Measurements from ENCODE around the gene AGR2. TPM values are rescaled to one million over a fixed set of nuclear protein-coding genes. Genes with fewer than 3 reads are reported as not detected.

The AGR2 gene
- total RNA-seq, 2 experiments from 2014 or later, result not detected

DNA sequence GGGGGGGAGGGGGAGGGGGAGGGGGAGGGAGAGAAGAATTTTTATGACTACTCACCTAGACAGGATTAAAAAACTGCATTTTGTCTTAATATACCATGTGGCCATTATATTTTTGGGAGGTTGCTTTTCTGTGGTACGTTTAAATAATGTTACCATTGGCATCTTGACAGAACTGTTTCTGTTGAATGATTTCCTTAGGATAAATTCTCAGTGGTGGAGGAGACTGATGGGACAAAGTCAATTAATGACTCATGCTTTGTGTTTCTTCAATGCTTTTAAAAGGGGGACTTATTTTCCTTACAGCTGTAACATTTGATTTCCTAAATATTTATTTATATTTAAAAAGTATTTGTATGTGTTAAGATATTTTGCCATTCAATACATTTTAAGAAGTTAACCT is 13.7 kb downstream of the AGR2 start:
- ChIA-PET POLR2A (no interaction called here), CTCF (no interaction called here)

DNA sequence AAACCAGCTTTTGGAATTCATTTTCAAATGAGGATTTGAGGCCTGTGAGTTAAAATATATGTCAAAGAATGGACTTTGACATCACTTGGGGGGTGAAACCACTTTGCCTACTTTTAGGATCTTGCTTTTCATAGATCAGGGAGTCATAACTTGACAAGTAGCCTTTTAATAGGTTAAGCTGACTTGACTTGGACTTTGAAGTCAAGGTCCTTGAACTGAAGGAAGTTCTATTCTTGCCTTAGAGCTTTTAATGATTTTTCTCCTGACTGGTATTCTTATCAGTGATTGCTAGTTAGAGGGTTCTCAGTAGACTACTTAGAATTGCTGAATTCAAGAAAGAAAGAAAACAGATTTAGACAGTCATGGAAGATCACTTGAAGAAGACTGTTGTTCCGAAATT is 17.7 kb downstream of the AGR2 start:
- ChIA-PET CTCF (interaction anchor here (0.9 to 1.6 kb wide), 2 partner anchors 15 to 19 kb away, joined by 3 to 8 read pairs; no protein-coding TSS in a partner anchor), POLR2A (interaction anchor here (0.6 kb wide), 1 partner anchor 92 kb away, joined by 3 read pairs; no protein-coding TSS in a partner anchor)
- Mint-ChIP-seq H3K27me3 (peaks cover 2% of the 10 kb centered on the region), H3K4me1 (peaks cover 2% of the 10 kb centered on the region), H3K4me3 (no peak overlapping the region), H3K27ac (no peak overlapping the region), H3K36me3 (ENCODE audit: low read depth) (no peaks in the 10 kb centered on the region), H3K9me3 (ENCODE audit: low read depth) (no peaks in the 10 kb centered on the region)
- DNase-seq, result no peak
- intact Hi-C loops (cut with DNase I, micrococcal nuclease), result no loop called here
- ATAC-seq, result no peak

More for the DNA sequence above, 13.7 kb downstream of the AGR2 start:
- no peaks in the 10 kb centered on the region for H3K9me3 Mint-ChIP-seq (ENCODE audit: low read depth)
- no peak overlapping the region for H3K27ac Mint-ChIP-seq
- no peak overlapping the region for H3K4me3 Mint-ChIP-seq
- H3K36me3 Mint-ChIP-seq (ENCODE audit: low read depth), result no peaks in the 10 kb centered on the region
- peaks cover 5% of the 10 kb centered on the region for H3K4me1 Mint-ChIP-seq
- ATAC-seq (no peak), DNase-seq (no peak)
- intact Hi-C loops (cut with DNase I, micrococcal nuclease), result no loop called here
- peaks cover 8% of the 10 kb centered on the region for H3K27me3 Mint-ChIP-seq

DNA sequence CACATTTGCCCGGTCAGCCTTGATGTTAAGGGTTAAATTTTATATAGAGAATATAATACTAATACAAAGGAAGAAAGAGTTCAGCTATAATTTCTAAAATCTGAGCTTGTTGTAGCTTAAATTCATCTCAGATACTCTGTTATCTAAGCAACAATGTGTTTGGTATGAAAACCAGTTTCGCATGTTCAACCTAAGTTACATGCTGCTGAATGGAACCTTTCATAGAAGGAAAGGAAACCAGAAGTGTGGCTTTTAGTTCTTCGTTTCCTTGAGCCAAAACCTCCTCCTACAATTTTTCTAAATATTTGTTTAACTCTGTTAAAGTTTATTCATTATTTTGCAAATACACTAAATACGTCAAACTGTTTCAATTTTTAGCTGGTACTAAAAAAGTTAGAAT is 18.5 kb downstream of the AGR2 start:
- no peak overlapping the region for H3K27ac Mint-ChIP-seq
- POLR2A ChIA-PET, result no interaction called here
- H3K36me3 Mint-ChIP-seq (ENCODE audit: low read depth), result no peaks in the 10 kb centered on the region
- no peaks in the 10 kb centered on the region for H3K27me3 Mint-ChIP-seq
- DNase-seq (no peak), ATAC-seq (no peak)
- H3K4me1 Mint-ChIP-seq, result no peaks in the 10 kb centered on the region
- CTCF ChIA-PET, result interaction anchor here (1.6 kb wide), 1 partner anchor 16 kb away, joined by 8 read pairs; no protein-coding TSS in a partner anchor
- H3K9me3 Mint-ChIP-seq (ENCODE audit: low read depth), result no peaks in the 10 kb centered on the region
- intact Hi-C loops (cut with DNase I, micrococcal nuclease), result no loop called here
- no peak overlapping the region for H3K4me3 Mint-ChIP-seq

DNA sequence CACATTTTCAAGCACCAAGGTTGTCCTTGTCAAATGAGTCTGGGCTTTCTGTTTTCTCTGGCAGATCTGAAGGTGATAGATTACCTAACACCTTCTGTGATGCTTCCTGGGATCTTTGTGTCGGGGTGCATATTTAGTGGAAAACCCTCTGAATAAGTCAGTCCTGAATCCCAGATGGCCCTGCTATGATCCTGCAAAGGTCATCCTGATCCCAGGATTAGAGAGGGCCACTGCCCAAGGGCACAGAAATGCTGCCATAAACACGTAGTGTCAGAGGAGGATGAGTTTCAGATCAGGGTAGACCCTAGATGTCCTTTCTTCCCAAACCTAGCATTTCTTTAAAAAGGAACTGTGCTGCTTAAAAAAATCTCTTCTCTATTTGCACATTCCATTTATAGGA is 19.0 kb downstream of the AGR2 start:
- H3K27me3 Mint-ChIP-seq, result no peaks in the 10 kb centered on the region
- intact Hi-C loops (cut with DNase I, micrococcal nuclease), result no loop called here
- CTCF ChIA-PET, result no interaction called here
- DNase-seq (no peak), ATAC-seq (no peak)
- H3K36me3 Mint-ChIP-seq (ENCODE audit: low read depth), result no peaks in the 10 kb centered on the region
- H3K4me3 Mint-ChIP-seq, result no peak overlapping the region
- H3K4me1 Mint-ChIP-seq, result no peaks in the 10 kb centered on the region
- H3K27ac Mint-ChIP-seq, result no peak overlapping the region
- POLR2A ChIA-PET, result no interaction called here
- no peaks in the 10 kb centered on the region for H3K9me3 Mint-ChIP-seq (ENCODE audit: low read depth)

DNA sequence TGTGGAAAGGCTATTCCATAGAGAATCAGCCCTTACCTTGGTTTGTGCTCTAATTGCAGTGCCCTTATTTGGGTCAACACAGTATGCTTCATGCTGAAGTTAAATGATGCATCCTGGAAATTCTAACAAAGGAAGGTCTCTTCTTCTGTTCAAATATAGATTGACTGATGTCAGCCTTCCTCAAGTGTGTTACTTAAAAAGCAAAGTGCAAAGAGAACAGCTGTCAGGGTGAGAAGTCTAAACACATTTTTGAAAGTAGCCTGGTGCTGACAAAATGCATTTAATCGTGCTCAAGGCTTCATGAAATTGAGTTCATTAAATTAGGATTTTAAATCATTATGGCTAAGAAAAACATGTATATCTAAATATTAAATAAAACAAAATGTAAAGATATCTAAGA is 19.5 kb downstream of the AGR2 start:
- Mint-ChIP-seq H3K9me3 (ENCODE audit: low read depth) (no peaks in the 10 kb centered on the region), H3K27ac (no peak overlapping the region), H3K36me3 (ENCODE audit: low read depth) (no peaks in the 10 kb centered on the region), H3K27me3 (no peaks in the 10 kb centered on the region), H3K4me3 (no peak overlapping the region), H3K4me1 (no peaks in the 10 kb centered on the region)
- ChIA-PET POLR2A (no interaction called here), CTCF (no interaction called here)
- intact Hi-C loops (cut with DNase I, micrococcal nuclease), result no loop called here
- ATAC-seq (no peak), DNase-seq (no peak)

DNA sequence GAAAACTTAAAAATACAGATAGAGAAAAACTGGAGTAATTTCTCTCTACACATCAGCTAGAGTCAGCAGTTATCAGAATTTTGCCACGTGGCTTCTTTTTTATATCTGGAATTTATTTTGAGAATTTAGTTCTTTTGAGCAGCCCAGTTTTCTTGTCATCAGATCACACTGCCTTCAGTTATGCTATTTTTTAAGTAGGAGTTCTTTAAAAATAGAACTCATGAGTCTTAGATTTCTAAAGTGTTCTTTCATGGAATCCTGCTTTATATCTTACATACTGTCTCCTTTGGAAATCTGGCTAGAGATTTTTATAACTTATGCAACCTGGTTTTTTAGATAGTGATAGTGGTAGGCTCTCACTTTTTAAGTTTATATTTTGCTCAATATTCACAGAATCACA is 24.2 kb downstream of the AGR2 start:
- intact Hi-C loops (cut with DNase I, micrococcal nuclease), result no loop called here
- H3K27ac Mint-ChIP-seq, result no peak overlapping the region
- no peaks in the 10 kb centered on the region for H3K36me3 Mint-ChIP-seq (ENCODE audit: low read depth)
- no peak overlapping the region for H3K4me3 Mint-ChIP-seq
- no peaks in the 10 kb centered on the region for H3K4me1 Mint-ChIP-seq
- H3K27me3 Mint-ChIP-seq, result no peaks in the 10 kb centered on the region
- ATAC-seq (no peak), DNase-seq (no peak)
- H3K9me3 Mint-ChIP-seq (ENCODE audit: low read depth), result no peaks in the 10 kb centered on the region
- CTCF ChIA-PET, result interaction anchor here (0.8 to 1.0 kb wide), 2 partner anchors 21 to 30 kb away, joined by 3 to 4 read pairs; no protein-coding TSS in a partner anchor
- POLR2A ChIA-PET, result no interaction called here

DNA sequence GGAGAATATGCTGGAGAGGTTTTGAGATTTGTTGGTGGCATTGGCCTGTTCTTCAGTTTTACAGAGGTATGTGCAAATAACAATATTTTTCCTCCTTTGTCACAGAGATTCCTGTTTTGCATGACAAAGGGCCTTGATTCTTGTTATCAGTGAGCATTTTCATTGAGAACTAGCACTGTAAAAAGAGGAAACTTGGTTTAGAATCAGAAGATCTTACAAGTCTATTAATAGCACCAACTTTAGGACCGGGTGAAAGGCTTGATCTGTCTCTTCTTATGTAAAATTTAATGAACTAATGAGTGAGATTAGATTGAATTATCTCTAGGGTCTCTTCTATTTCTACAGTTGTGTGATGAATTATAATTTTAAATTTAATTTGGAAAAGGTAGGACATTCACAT is 25.7 kb downstream of the AGR2 start:
- H3K9me3 Mint-ChIP-seq (ENCODE audit: low read depth), result no peaks in the 10 kb centered on the region
- CTCF ChIA-PET, result no interaction called here
- H3K4me1 Mint-ChIP-seq, result no peaks in the 10 kb centered on the region
- H3K36me3 Mint-ChIP-seq (ENCODE audit: low read depth), result no peaks in the 10 kb centered on the region
- H3K4me3 Mint-ChIP-seq, result no peak overlapping the region
- ATAC-seq (no peak), DNase-seq (no peak)
- POLR2A ChIA-PET, result no interaction called here
- H3K27ac Mint-ChIP-seq, result no peak overlapping the region
- no peaks in the 10 kb centered on the region for H3K27me3 Mint-ChIP-seq
- intact Hi-C loops (cut with DNase I, micrococcal nuclease), result no loop called here

DNA sequence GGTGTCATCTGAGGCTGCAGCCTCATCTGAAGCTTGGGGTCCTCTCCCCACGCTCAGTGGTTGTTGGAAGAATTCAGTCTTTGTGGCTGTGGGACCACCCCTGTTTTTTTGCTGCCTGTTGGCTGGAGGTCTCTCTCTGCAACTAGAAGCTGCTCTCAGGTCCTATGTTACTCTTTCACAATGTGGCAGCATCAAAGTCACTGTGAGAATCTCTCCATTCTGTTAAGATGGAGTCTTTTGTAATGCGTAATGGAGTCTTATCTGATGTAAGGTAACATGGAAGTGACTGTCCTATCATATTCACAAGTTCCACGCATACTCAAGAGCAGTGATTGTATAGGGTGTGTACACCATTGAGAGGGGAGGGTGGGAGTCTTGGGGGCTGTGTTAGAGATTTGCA is 26.3 kb downstream of the AGR2 start:
- intact Hi-C loops (cut with DNase I, micrococcal nuclease), result no loop called here
- no peak for DNase-seq
- CTCF ChIA-PET, result no interaction called here

DNA sequence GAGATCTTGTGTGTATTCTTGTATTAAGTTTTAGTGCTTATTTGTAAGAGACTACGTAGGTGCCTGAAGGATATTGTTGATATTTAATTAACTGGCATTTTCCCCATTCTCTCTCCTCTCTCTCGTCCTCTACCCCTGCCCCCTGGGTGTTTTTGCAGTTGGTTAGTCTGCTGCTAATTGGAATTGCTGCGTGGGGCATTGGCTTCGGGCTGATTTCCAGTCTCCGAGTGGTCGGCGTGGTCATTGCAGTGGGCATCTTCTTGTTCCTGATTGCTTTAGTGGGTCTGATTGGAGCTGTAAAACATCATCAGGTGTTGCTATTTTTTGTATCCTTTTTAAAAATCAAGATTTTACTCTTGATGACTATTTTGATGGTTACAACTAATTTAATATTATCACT is 28.7 kb downstream of the AGR2 start:
- no peak for DNase-seq
- Mint-ChIP-seq H3K9me3 (ENCODE audit: low read depth) (no peaks in the 10 kb centered on the region), H3K36me3 (ENCODE audit: low read depth) (no peaks in the 10 kb centered on the region), H3K27me3 (no peaks in the 10 kb centered on the region), H3K4me1 (no peaks in the 10 kb centered on the region), H3K27ac (no peak overlapping the region), H3K4me3 (no peak overlapping the region)
- ChIA-PET CTCF (no interaction called here), POLR2A (no interaction called here)
- ATAC-seq, result no peak
- intact Hi-C loops (cut with DNase I, micrococcal nuclease), result no loop called here

More for the DNA sequence above, 26.3 kb downstream of the AGR2 start:
- POLR2A ChIA-PET, result no interaction called here
- Mint-ChIP-seq H3K4me1 (no peaks in the 10 kb centered on the region), H3K9me3 (ENCODE audit: low read depth) (no peaks in the 10 kb centered on the region), H3K27ac (no peak overlapping the region), H3K27me3 (no peaks in the 10 kb centered on the region), H3K36me3 (ENCODE audit: low read depth) (no peaks in the 10 kb centered on the region), H3K4me3 (no peak overlapping the region)
- ATAC-seq, result no peak

DNA sequence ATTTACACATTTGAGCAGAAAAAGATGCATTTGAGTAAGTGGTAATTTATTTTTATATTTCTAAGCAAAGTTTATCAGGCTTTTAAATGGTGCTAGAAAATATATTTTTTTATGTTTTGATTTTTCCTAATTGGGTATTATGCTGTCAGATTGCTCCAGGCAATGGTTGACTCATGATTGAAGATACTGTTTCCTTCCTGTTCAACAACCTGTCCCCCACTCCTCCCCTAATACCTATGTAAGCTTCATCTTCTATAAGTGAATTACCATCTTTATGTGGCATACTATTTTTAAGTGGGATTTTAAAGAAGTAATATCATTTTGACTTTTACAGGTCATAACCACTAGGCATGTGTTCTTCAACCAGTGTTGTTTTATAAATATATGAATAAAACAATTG is 29.8 kb downstream of the AGR2 start:
- DNase-seq (no peak), ATAC-seq (no peak)
- Mint-ChIP-seq H3K27ac (no peak overlapping the region), H3K4me1 (no peaks in the 10 kb centered on the region), H3K36me3 (ENCODE audit: low read depth) (no peaks in the 10 kb centered on the region), H3K4me3 (no peak overlapping the region), H3K27me3 (peaks cover 2% of the 10 kb centered on the region), H3K9me3 (ENCODE audit: low read depth) (no peaks in the 10 kb centered on the region)
- intact Hi-C loops (cut with DNase I, micrococcal nuclease), result no loop called here
- CTCF ChIA-PET, result interaction anchor here (1.5 kb wide), 2 partner anchors 9 to 27 kb away, joined by 4 read pairs; no protein-coding TSS in a partner anchor
- POLR2A ChIA-PET, result no interaction called here

DNA sequence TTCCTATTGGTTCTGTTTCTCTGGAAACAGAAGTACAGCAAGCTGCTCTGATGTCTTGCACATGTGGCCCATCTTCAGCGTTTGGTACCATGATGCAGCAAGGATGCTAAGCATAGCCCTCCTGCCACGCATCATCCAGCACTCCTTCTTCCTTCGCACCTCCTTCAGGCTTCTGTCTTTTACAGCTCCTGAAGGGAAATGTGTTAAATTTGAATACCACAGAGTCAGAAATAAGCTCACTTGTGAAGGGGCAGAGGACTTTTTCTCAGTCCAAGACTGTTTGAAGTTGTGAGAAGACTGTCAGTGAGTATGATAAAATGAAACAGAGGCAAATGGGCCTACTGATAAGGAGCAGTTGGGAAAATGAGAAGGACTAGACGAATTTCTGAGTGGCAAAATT is 30.5 kb downstream of the AGR2 start:
- no peak overlapping the region for H3K27ac Mint-ChIP-seq
- POLR2A ChIA-PET, result no interaction called here
- H3K27me3 Mint-ChIP-seq, result peaks cover 2% of the 10 kb centered on the region
- intact Hi-C loops (cut with DNase I, micrococcal nuclease), result no loop called here
- H3K9me3 Mint-ChIP-seq (ENCODE audit: low read depth), result no peaks in the 10 kb centered on the region
- H3K4me3 Mint-ChIP-seq, result no peak overlapping the region
- DNase-seq (no peak), ATAC-seq (no peak)
- no peaks in the 10 kb centered on the region for H3K36me3 Mint-ChIP-seq (ENCODE audit: low read depth)
- H3K4me1 Mint-ChIP-seq, result no peaks in the 10 kb centered on the region
- CTCF ChIA-PET, result interaction anchor here (1.5 kb wide), 2 partner anchors 9 to 27 kb away, joined by 4 read pairs; no protein-coding TSS in a partner anchor

DNA sequence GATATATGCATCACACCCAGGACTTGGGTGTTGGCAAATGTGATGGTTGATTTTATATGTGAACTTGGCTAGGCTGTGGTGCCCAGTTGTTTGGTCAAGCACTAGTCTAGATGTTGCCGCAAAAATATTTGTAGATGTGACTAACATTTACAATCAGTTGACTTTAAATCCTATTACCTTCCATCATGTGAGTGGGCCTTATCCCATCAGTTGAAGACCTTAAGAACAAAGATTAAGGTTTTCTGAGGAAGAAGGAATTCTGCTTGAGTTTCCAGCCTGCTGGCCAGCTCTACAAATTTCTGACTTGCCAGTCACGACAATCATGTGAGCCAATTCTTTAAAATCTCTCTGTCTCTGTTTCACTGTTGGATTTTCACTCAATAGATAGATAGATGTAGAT is 30.9 kb downstream of the AGR2 start:
- DNase-seq (no peak), ATAC-seq (no peak)
- Mint-ChIP-seq H3K36me3 (ENCODE audit: low read depth) (no peaks in the 10 kb centered on the region), H3K27ac (no peak overlapping the region), H3K4me3 (no peak overlapping the region), H3K27me3 (peaks cover 2% of the 10 kb centered on the region), H3K9me3 (ENCODE audit: low read depth) (no peaks in the 10 kb centered on the region), H3K4me1 (no peaks in the 10 kb centered on the region)
- intact Hi-C loops (cut with DNase I, micrococcal nuclease), result no loop called here
- CTCF ChIA-PET, result interaction anchor here (1.5 kb wide), 1 partner anchor 28 kb away, joined by 4 read pairs; no protein-coding TSS in a partner anchor
- POLR2A ChIA-PET, result no interaction called here

DNA sequence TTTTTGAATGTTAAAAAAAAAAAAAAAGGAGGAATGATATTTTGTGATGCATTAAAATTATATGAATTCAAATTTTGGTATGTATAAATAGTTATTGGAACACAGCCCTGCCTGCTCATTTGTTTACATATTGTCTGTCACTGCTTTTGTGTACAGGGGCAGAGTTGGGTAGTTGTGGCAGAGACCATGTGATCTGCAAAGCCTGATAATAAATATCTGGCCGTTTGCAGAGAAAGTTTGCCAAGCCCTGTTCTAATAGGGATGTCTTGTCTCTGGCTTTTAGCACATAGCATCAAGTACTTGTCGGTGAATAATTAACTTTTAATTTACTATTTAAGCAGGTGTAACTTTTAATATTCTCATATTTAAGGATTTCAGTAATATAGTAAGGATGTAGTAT is 31.5 kb downstream of the AGR2 start:
- H3K27me3 Mint-ChIP-seq, result peaks cover 2% of the 10 kb centered on the region
- H3K36me3 Mint-ChIP-seq (ENCODE audit: low read depth), result no peaks in the 10 kb centered on the region
- no peaks in the 10 kb centered on the region for H3K4me1 Mint-ChIP-seq
- no peak overlapping the region for H3K4me3 Mint-ChIP-seq
- ChIA-PET POLR2A (no interaction called here), CTCF (interaction anchor here (1.5 kb wide), 1 partner anchor 28 kb away, joined by 4 read pairs; no protein-coding TSS in a partner anchor)
- H3K27ac Mint-ChIP-seq, result no peak overlapping the region
- ATAC-seq (no peak), DNase-seq (no peak)
- no peaks in the 10 kb centered on the region for H3K9me3 Mint-ChIP-seq (ENCODE audit: low read depth)
- intact Hi-C loops (cut with DNase I, micrococcal nuclease), result no loop called here

All from activated CD4-positive, alpha-beta T cell treated with anti-CD3 and anti-CD28 coated beads for 36 hours (primary cell).